Heart right ventricle (tissue), 16 donors: Measurements from ENCODE around the gene SGIP1. TPM values are rescaled to one million over a fixed set of nuclear protein-coding genes. Genes with fewer than 3 reads are reported as not detected.
A peak's percentile ranks its signal among the peaks of the same experiment; 100 is the strongest.

Experiments used
- ATAC-seq, 8 donors: fragments of 200-7000 bp; cut with Tn5 transposase; one replicate each; pipeline ENCODE4 v1.9.1; 2020; ENCODE audit warnings: mild to moderate bottlenecking in 8 of 8, moderate library complexity in 8 of 8, moderate number of reproducible peaks in 1 of 8
- DNase-seq, 2 donors: peaks; one replicate each; pipeline ENCODE4 v3.0.0-alpha.2; 2020
- H3K27ac ChIP-seq, 10 donors: fragments of 200-600 bp; sonication (generic) in 2 of 10; one replicate each; pipeline versions ENCODE4 v1.5.0 to v1.8.0; 2020 to 2022; ENCODE audit warnings: mild to moderate bottlenecking in 3 of 10
- H3K27me3 ChIP-seq, 7 donors: fragments of 200-600 bp; one replicate each; pipeline ENCODE4 v1.8.0; 2021 to 2022; ENCODE audit warnings: mild to moderate bottlenecking in 2 of 7
- H3K36me3 ChIP-seq, 9 donors: fragments of 200-600 bp; sonication (generic) in 1 of 9; one replicate each; pipeline versions ENCODE4 v1.5.0 to v1.8.0; 2020 to 2022; ENCODE audit warnings: mild to moderate bottlenecking in 2 of 9
- H3K4me1 ChIP-seq, 9 donors: fragments of 200-600 bp; sonication (generic) in 1 of 9; one replicate each; pipeline versions ENCODE4 v1.5.0 to v1.8.0; 2020 to 2022; ENCODE audit warnings: mild to moderate bottlenecking in 4 of 9
- H3K4me3 ChIP-seq, 10 donors: fragments of 200-600 bp; sonication (generic) in 2 of 10; one replicate each; pipeline versions ENCODE4 v1.5.0 to v1.8.0; 2020 to 2022; ENCODE audit warnings: mild to moderate bottlenecking in 7 of 10, moderate library complexity in 2 of 10
- H3K9me3 ChIP-seq, 11 donors: fragments of 200-600 bp in 10 of 11; sonication (generic) in 2 of 11; one replicate each; pipeline versions ENCODE4 v1.5.0 to v1.8.0; 2013 to 2022; ENCODE audit warnings: mild to moderate bottlenecking in 2 of 11, control low read depth in 1 of 11, moderate library complexity in 1 of 11
- WGBS, 2 donors: extraction: QIAGEN DNeasy Blood & Tissue Kit; methylation state at CpG; one replicate each; pipeline ENCODE4 v1.1.7; 2013; ENCODE audit warnings: inconsistent platforms in 1 of 2; 5-methylcytosine and 5-hydroxymethylcytosine counted together
- intact Hi-C, 10 donors: fragments of 100-400 bp; cut with DNase I; formaldehyde crosslinking; loops; one replicate each; pipeline versions ENCODE4 v1.11.1 to v1.14.2; 2022
- polyA plus RNA-seq, 2 donors: library from polyadenylated mRNA; stranded (reverse); fragments of 200-250 nt; gene quantifications; one replicate each; pipeline ENCODE4 v1.2.3, GENCODE V29; 2013
- total RNA-seq, 10 donors: library from RNA; stranded (reverse); fragmentation: NEBNext Ultra II Directional in 3 of 10; extraction: Animal tissue kit (Norgen Biotek cat#: 25700) in 3 of 10; gene quantifications; one replicate each; pipeline versions ENCODE4 v1.2.1 to v1.2.4, GENCODE V29; 2021 to 2023
- TF ChIP-seq, protein P1 (sequence below), 9 donors: fragments of 200-600 bp; sonication (generic) in 2 of 9; IDR thresholded peaks; one replicate each; pipeline versions ENCODE4 v1.5.0 to v1.8.0; 2021 to 2022; ENCODE audit warnings: antibody characterized with exemption in 9 of 9, mild to moderate bottlenecking in 5 of 9, moderate library complexity in 1 of 9
- donor health status: Arrhythmogenic right ventricular cardiomyopathy.
- donor health status: ischemic (EF 13 %, LVEDD 7.1; RV severe dilation, severe dysfunction).
- donor health status: healthy with polysubstance abuse.
- donor health status: DM: no; HTN: yes; CAD: no.
- donor health status: DM: no; HTN: no; CAD: no.
- donor health status: ischemic (EF 25% LVEDD 6.9; RV normal size, moderate dysfunction).
- donor health status: ischemic (EF 25% LVEDD 5.7; RV mildly dilated, moderate dysfunction).
- donor health status: healthy.
- donor health status: DM: yes; HTN: yes; CAD: no.
- donor health status: Ischemic cardiomyopathy.
- donor health status: ischemic (EF 35%, LVEDD 5.7; RV mildly dilated, moderate dysfunction).
- donor health status: nonischemic (EF 11% LVEDD 7.7; RV severe dilation, severe dysfunction).
- donor health status: DM: yes; HTN: yes; CAD: no.
- donor health status: PGD.
- donor health status: ischemic (EF 29% LVEDD 5.4; RV normal size, mild dysfunction).
- donor health status: nonischemic (EF 23%, LVEDD 6.1; RV moderate dilation, normal function).

SGIP1 gene
- total and polyA plus RNA-seq, 12 donors: 1.6 to 19.6 (median 4.9) TPM

DNA sequence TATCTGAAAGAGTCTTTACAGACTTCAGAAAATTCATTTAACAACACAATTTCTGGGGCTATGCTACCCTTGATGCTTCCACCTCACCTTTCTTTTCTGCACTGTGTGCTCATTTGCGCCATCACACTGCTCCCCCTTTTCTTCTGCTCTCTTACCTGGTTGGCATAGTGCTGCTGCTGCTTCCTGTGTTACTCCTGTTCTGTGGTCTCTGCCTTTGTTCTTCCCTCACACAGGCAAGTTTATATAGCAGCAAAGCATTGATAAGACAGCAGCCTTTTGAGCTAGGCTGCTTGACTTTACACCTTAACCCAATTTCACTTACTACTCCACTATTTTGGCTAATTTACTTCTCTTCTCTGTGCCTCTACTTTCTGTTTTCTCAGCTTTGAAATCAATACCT, 18.3 kb downstream of the SGIP1 start:
- intact Hi-C loops: no loop called here
- Histone ChIP-seq H3K36me3 (peaks cover 0 to 8% (median 0%) of the 10 kb centered on the region in 9 donors), H3K4me1 (peaks cover 0 to 32% (median 8%) of the 10 kb centered on the region in 9 donors), H3K9me3 (no peaks in the 10 kb centered on the region), H3K4me3 (no peak overlapping the region), H3K27ac (peak overlapping the region in 1 of 10 donors; percentile 0), H3K27me3 (no peaks in the 10 kb centered on the region)
- DNase-seq (no peak), ATAC-seq (no peak)
- TF ChIP-seq, protein P1, sequence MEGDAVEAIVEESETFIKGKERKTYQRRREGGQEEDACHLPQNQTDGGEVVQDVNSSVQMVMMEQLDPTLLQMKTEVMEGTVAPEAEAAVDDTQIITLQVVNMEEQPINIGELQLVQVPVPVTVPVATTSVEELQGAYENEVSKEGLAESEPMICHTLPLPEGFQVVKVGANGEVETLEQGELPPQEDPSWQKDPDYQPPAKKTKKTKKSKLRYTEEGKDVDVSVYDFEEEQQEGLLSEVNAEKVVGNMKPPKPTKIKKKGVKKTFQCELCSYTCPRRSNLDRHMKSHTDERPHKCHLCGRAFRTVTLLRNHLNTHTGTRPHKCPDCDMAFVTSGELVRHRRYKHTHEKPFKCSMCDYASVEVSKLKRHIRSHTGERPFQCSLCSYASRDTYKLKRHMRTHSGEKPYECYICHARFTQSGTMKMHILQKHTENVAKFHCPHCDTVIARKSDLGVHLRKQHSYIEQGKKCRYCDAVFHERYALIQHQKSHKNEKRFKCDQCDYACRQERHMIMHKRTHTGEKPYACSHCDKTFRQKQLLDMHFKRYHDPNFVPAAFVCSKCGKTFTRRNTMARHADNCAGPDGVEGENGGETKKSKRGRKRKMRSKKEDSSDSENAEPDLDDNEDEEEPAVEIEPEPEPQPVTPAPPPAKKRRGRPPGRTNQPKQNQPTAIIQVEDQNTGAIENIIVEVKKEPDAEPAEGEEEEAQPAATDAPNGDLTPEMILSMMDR (IDR thresholded peaks at IDR 0.05): no peak
- 85 to 88% methylated on average over 1 of the region's 1 CpG for WGBS, 2 donors

DNA sequence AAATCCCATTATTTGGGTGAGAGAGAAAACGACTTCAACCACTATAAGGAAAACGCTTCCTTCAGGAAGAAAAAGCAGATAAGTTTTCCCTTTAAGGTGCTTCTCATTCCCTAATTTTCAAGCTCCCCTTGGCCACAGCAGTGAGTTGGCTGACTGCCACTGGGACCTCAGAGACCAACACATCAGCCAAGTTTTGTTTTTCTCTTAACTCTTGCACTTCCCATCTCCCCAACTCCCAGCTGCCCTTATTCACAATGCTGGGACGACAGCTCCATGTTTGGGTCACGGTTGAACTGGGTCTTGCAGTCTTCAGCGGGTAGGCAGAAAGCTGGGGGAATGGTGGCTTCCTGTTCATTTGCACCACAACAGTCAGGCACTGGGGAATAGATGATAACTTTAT, 18.9 kb downstream of the SGIP1 start:
- TF ChIP-seq, protein P1 (IDR thresholded peaks at IDR 0.05): no peak
- 25 to 30% methylated on average over 5 of the region's 5 CpGs for WGBS, 2 donors
- Histone ChIP-seq H3K4me1 (peaks cover 0 to 33% (median 8%) of the 10 kb centered on the region in 9 donors), H3K4me3 (no peak overlapping the region), H3K27ac (peak overlapping the region in 1 of 10 donors; percentile 0), H3K27me3 (no peaks in the 10 kb centered on the region), H3K36me3 (peaks cover 0 to 8% (median 0%) of the 10 kb centered on the region in 9 donors), H3K9me3 (no peaks in the 10 kb centered on the region)
- intact Hi-C loops: no loop called here
- DNase-seq (peak; percentile 38 to 65), ATAC-seq (peak in 4 of 8 donors; percentile 24 to 65 (median 46))

DNA sequence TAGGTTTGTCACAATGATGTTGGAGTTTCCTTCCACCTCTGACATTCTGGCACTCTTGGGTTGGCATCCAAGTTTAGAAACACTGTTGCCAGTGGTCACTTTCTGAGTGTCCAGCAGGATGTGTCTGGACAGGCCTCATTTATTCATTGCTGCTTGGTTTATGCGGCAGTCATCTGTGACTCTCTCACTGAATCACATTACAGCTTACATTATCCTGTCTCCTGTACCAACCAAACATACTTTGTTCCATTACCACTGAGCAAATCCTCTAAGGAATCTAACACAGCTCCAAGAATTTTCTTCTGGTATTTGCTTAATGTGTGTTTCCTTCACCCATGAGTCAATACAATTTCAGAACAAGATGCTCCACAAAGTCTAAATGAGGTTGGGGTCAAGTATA, 19.9 kb downstream of the SGIP1 start:
- intact Hi-C loops: no loop called here
- H3K4me1 ChIP-seq: peaks cover 0 to 31% (median 8%) of the 10 kb centered on the region in 9 donors
- TF ChIP-seq, protein P1 (IDR thresholded peaks at IDR 0.05): no peak
- 95 to 98% methylated on average over 1 of the region's 1 CpG for WGBS, 2 donors
- no peaks in the 10 kb centered on the region for H3K27me3 ChIP-seq
- H3K27ac ChIP-seq: no peak overlapping the region
- ATAC-seq: no peak
- H3K4me3 ChIP-seq: no peak overlapping the region
- no peaks in the 10 kb centered on the region for H3K9me3 ChIP-seq
- H3K36me3 ChIP-seq: peaks cover 0 to 8% (median 0%) of the 10 kb centered on the region in 9 donors
- no peak for DNase-seq

DNA sequence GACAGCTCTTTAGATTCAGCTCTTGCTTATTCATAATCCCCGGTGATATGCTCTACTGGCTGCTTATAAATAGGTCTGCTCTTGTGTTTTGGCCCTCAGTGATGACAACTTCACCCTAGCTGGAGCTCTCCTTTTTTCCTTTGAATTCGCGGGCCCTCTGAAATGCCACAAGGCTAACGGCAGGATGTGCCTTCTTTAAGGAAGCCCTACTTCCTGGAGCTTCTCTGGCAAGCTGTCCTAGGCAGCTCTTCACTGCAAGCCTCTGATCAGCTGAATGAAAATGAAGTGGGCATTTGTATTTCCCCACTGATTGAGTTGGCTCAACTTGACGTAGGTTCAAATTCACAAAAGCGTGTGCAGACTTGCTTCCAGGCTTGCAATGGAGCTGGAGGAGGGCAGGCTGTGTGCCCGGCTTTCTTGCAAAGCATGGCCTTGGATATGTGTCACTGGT, 22.2 kb downstream of the SGIP1 start:
- Histone ChIP-seq H3K9me3 (no peaks in the 10 kb centered on the region), H3K27ac (peak overlapping the region in 3 of 10 donors; percentile 9 to 17 (median 15)), H3K4me1 (peaks cover 0 to 30% (median 8%) of the 10 kb centered on the region in 9 donors), H3K27me3 (no peaks in the 10 kb centered on the region), H3K4me3 (no peak overlapping the region), H3K36me3 (peaks cover 0 to 8% (median 0%) of the 10 kb centered on the region in 9 donors)
- intact Hi-C loops: no loop called here
- 38 to 45% methylated on average over 7 of the region's 7 CpGs for WGBS, 2 donors
- ATAC-seq: peak in 4 of 8 donors; percentile 14 to 66 (median 42)
- no peak for DNase-seq
- TF ChIP-seq, protein P1 (IDR thresholded peaks at IDR 0.05): no peak
